A673 (cell line): Measurements from ENCODE around the gene ADGRL2.

Experiments
- CTCF ChIP-seq: fragments of 300-800, 200-600 bp; sonication (generic); conservative IDR thresholded peaks from 2 replicates; pipeline ENCODE4 v1.5.1; 2017; ENCODE audit warnings: low read depth, mild to moderate bottlenecking, antibody characterized with exemption, low read length, moderate library complexity, mixed read lengths
- EZH2 ChIP-seq: fragments of 200-600 bp; sonication (generic); IDR thresholded peaks from 2 replicates; pipeline ENCODE4 v1.6.1; 2017; ENCODE audit warnings: borderline replicate concordance, low read depth, mild to moderate bottlenecking, mixed read lengths, antibody characterized with exemption, low read length; ENCODE audit not compliant: poor library complexity, severe bottlenecking

GRCh38 chr1:82000221-82000620 is 199.5 kb downstream of the ADGRL2 start:
- no peak for TF ChIP-seq EZH2
- no peak for TF ChIP-seq CTCF
